ENCODE results near the gene ENTPD2. TPM values are rescaled to one million over a fixed set of nuclear protein-coding genes. Genes with fewer than 3 reads are reported as not detected.
A peak's percentile ranks its signal among the peaks of the same experiment; 100 is the strongest.

ENTPD2 gene
- total and polyA plus RNA-seq, 2 donors (not counting 1 experiment from before 2014, with no cell fraction given): under 0.01 TPM; not detected in 1

GRCh38 chr9:137052998-137053943, 590 bp downstream of the ENTPD2 start:
- Histone ChIP-seq H3K27ac (ENCODE audit: insufficient read depth, low read length) (no peak overlapping the region), H3K4me2 (ENCODE audit: extremely low read depth, insufficient read depth, low read length) (no peak overlapping the region), H2AFZ (ENCODE audit: low read length) (no peak overlapping the region), H3K4me3 (replicated peaks in 1 of 4; ENCODE audit: control extremely low read depth in 1 of 4, insufficient read depth in 1 of 4, low read depth in 3 of 4, low read length in 4 of 4) (no peak overlapping the region), H3K36me3 (ENCODE audit: control insufficient read depth, insufficient read depth, low read length) (no peaks in the 10 kb centered on the region), H3K9ac (ENCODE audit: insufficient read depth, low read length) (no peak overlapping the region), H3K27me3 (ENCODE audit: control insufficient read depth, insufficient read depth, low read length) (peaks cover 22% of the 10 kb centered on the region), H3K4me1 (ENCODE audit: control insufficient read depth, extremely low read depth, insufficient read depth, low read length) (peaks cover 2% of the 10 kb centered on the region), H4K20me1 (ENCODE audit: control insufficient read depth, extremely low read depth, insufficient read depth, low read length) (no peaks in the 10 kb centered on the region), H3K79me2 (ENCODE audit: control insufficient read depth, insufficient read depth, low read length) (no peaks in the 10 kb centered on the region), H3K9me3 (ENCODE audit: control insufficient read depth, insufficient read depth, low read depth, low read length) (no peaks in the 10 kb centered on the region)
- DNase-seq (ENCODE audit: low read depth in 2 of 2): no peak
- TF ChIP-seq CTCF (conservative IDR thresholded peaks at IDR 0.05 in 1 of 2, IDR thresholded peaks at IDR 0.05 in 1 of 2; ENCODE audit: low read depth in 1 of 2, low read length in 2 of 2): no peak
- peak; percentile 68 for TF ChIP-seq EZH2 (IDR thresholded peaks at IDR 0.05; ENCODE audit: low read length, missing control alignments)

- peaks cover 2% of the 10 kb centered on the region for H3K4me1 ChIP-seq (ENCODE audit: control insufficient read depth, extremely low read depth, insufficient read depth, low read length)
- H4K20me1 ChIP-seq (ENCODE audit: control insufficient read depth, extremely low read depth, insufficient read depth, low read length): no peaks in the 10 kb centered on the region
- no peak overlapping the region for H3K4me2 ChIP-seq (ENCODE audit: extremely low read depth, insufficient read depth, low read length)
- no peaks in the 10 kb centered on the region for H3K36me3 ChIP-seq (ENCODE audit: control insufficient read depth, insufficient read depth, low read length)
- H3K27me3 ChIP-seq (ENCODE audit: control insufficient read depth, insufficient read depth, low read length): peaks cover 22% of the 10 kb centered on the region
- H3K27ac ChIP-seq (ENCODE audit: insufficient read depth, low read length): no peak overlapping the region
- no peak overlapping the region for H3K9ac ChIP-seq (ENCODE audit: insufficient read depth, low read length)
- no peak for DNase-seq (ENCODE audit: low read depth in 2 of 2)
- H3K4me3 ChIP-seq (replicated peaks in 1 of 4; ENCODE audit: control extremely low read depth in 1 of 4, insufficient read depth in 1 of 4, low read depth in 3 of 4, low read length in 4 of 4): no peak overlapping the region
- no peak for TF ChIP-seq EZH2 (IDR thresholded peaks at IDR 0.05; ENCODE audit: low read length, missing control alignments)
- no peak for TF ChIP-seq CTCF (conservative IDR thresholded peaks at IDR 0.05 in 1 of 2, IDR thresholded peaks at IDR 0.05 in 1 of 2; ENCODE audit: low read depth in 1 of 2, low read length in 2 of 2)
- no peak overlapping the region for H2AFZ ChIP-seq (ENCODE audit: low read length)
- H3K9me3 ChIP-seq (ENCODE audit: control insufficient read depth, insufficient read depth, low read depth, low read length): no peaks in the 10 kb centered on the region
- H3K79me2 ChIP-seq (ENCODE audit: control insufficient read depth, insufficient read depth, low read length): no peaks in the 10 kb centered on the region
Measured at GRCh38 chr9:137052293-137052692, 1.6 kb downstream of the ENTPD2 start.

- Histone ChIP-seq H3K36me3 (ENCODE audit: control insufficient read depth, insufficient read depth, low read length) (no peaks in the 10 kb centered on the region), H3K4me3 (replicated peaks in 1 of 4; ENCODE audit: control extremely low read depth in 1 of 4, insufficient read depth in 1 of 4, low read depth in 3 of 4, low read length in 4 of 4) (no peak overlapping the region), H3K4me1 (ENCODE audit: control insufficient read depth, extremely low read depth, insufficient read depth, low read length) (peaks cover 3% of the 10 kb centered on the region), H3K27me3 (ENCODE audit: control insufficient read depth, insufficient read depth, low read length) (peaks cover 22% of the 10 kb centered on the region), H3K27ac (ENCODE audit: insufficient read depth, low read length) (no peak overlapping the region), H2AFZ (ENCODE audit: low read length) (no peak overlapping the region), H3K9me3 (ENCODE audit: control insufficient read depth, insufficient read depth, low read depth, low read length) (no peaks in the 10 kb centered on the region), H3K9ac (ENCODE audit: insufficient read depth, low read length) (no peak overlapping the region), H4K20me1 (ENCODE audit: control insufficient read depth, extremely low read depth, insufficient read depth, low read length) (no peaks in the 10 kb centered on the region), H3K4me2 (ENCODE audit: extremely low read depth, insufficient read depth, low read length) (no peak overlapping the region), H3K79me2 (ENCODE audit: control insufficient read depth, insufficient read depth, low read length) (no peaks in the 10 kb centered on the region)
- TF ChIP-seq EZH2 (IDR thresholded peaks at IDR 0.05; ENCODE audit: low read length, missing control alignments) (no peak), CTCF (conservative IDR thresholded peaks at IDR 0.05 in 1 of 2, IDR thresholded peaks at IDR 0.05 in 1 of 2; ENCODE audit: low read depth in 1 of 2, low read length in 2 of 2) (no peak)
- DNase-seq (ENCODE audit: low read depth in 2 of 2): no peak
Measured at GRCh38 chr9:137051145-137051724, 2.6 kb downstream of the ENTPD2 start.

Measured in fibroblast of lung (primary cell).